Measurements from ENCODE around the gene GPR32.

DNA sequence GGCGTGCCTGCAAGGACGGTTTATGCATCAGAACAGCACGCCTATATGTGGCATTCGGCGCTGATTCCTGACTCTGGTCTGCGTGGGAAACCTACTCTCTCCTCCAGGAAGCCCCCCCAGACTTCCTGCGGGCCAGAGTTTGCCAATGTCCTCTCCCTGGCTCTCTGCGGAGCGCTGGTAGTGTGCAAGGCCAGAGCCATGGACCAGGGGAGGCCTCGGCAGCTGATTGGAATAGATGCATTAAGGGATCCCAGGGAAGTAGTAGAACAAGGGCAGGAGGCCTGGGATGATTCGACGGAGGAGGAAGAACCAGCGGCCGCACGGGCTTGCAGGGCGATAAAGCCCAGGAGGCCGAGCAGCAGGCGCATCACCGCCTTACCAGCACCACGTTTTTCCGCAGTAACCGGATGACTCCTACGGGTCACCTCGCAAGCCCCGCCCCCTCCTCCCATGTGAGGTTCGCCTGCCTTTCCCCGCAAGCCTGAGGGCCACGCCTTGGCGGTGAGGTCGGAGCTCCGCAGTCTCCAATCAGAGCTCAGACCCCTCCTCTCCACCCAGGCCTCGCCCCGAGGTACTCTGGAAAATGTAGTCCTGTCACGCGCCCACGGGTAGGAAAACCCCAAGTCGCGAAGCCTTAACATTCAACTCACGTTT is 42.1 kb upstream of the GPR32 start:
- TF ChIP-seq, protein P1, sequence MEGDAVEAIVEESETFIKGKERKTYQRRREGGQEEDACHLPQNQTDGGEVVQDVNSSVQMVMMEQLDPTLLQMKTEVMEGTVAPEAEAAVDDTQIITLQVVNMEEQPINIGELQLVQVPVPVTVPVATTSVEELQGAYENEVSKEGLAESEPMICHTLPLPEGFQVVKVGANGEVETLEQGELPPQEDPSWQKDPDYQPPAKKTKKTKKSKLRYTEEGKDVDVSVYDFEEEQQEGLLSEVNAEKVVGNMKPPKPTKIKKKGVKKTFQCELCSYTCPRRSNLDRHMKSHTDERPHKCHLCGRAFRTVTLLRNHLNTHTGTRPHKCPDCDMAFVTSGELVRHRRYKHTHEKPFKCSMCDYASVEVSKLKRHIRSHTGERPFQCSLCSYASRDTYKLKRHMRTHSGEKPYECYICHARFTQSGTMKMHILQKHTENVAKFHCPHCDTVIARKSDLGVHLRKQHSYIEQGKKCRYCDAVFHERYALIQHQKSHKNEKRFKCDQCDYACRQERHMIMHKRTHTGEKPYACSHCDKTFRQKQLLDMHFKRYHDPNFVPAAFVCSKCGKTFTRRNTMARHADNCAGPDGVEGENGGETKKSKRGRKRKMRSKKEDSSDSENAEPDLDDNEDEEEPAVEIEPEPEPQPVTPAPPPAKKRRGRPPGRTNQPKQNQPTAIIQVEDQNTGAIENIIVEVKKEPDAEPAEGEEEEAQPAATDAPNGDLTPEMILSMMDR (IDR thresholded peaks at IDR 0.05) = no peak
- no peak for TF ChIP-seq ZFX (IDR thresholded peaks at IDR 0.05; ENCODE audit: borderline replicate concordance)
